Activated T-helper 9 cell treated with anti-CD3 and anti-CD28 coated beads, Interleukin-2, amount 50 U/mL, for 16 hours (primary cell): ENCODE results near the gene ANGPTL8.

Experiments used
- DNase-seq: peaks from one replicate; pipeline ENCODE4 v3.0.0-alpha.2; 2020; ENCODE audit warnings: low read depth

Gene ANGPTL8

GRCh38 chr19:11203194-11204075 lies 36.0 kb upstream of the ANGPTL8 start:
- DNase-seq: peak; percentile 19

GRCh38 chr19:11204076-11204602 lies 35.3 kb upstream of the ANGPTL8 start:
- no peak for DNase-seq

- DNase-seq: no peak
Measured at GRCh38 chr19:11204943-11205349, 34.5 kb upstream of the ANGPTL8 start.

- no peak for DNase-seq
Measured at GRCh38 chr19:11205939-11206570, 33.4 kb upstream of the ANGPTL8 start.

- no peak for DNase-seq
Measured at GRCh38 chr19:11208561-11209471, 30.6 kb upstream of the ANGPTL8 start.

GRCh38 chr19:11209839-11210655 lies 29.4 kb upstream of the ANGPTL8 start:
- no peak for DNase-seq

- DNase-seq: no peak
Measured at GRCh38 chr19:11210656-11210928, 28.8 kb upstream of the ANGPTL8 start.

GRCh38 chr19:11214387-11214786 lies 25.0 kb upstream of the ANGPTL8 start:
- DNase-seq: no peak

GRCh38 chr19:11221082-11221598 lies 18.3 kb upstream of the ANGPTL8 start:
- no peak for DNase-seq

GRCh38 chr19:11223200-11223599 lies 16.2 kb upstream of the ANGPTL8 start:
- DNase-seq: no peak

- no peak for DNase-seq
Measured at GRCh38 chr19:11224429-11224828, 15.0 kb upstream of the ANGPTL8 start.

- no peak for DNase-seq
Measured at GRCh38 chr19:11225172-11225571, 14.2 kb upstream of the ANGPTL8 start.

GRCh38 chr19:11225815-11226214 lies 13.6 kb upstream of the ANGPTL8 start:
- DNase-seq: no peak

GRCh38 chr19:11226716-11227166 lies 12.7 kb upstream of the ANGPTL8 start:
- no peak for DNase-seq

- DNase-seq: no peak
Measured at GRCh38 chr19:11227195-11227886, 12.1 kb upstream of the ANGPTL8 start.

GRCh38 chr19:11230621-11231386 lies 8.6 kb upstream of the ANGPTL8 start:
- no peak for DNase-seq

- no peak for DNase-seq
Measured at GRCh38 chr19:11232555-11232954, 6.9 kb upstream of the ANGPTL8 start.

GRCh38 chr19:11233073-11233472 lies 6.3 kb upstream of the ANGPTL8 start:
- no peak for DNase-seq

GRCh38 chr19:11234486-11235075 lies 4.8 kb upstream of the ANGPTL8 start:
- no peak for DNase-seq
